Hepatocyte (in vitro differentiated cells): ENCODE data around the gene HADHA.

ENCODE experiments used
- EZH2 ChIP-seq: fragments of 200-600 bp; sonication (generic); IDR thresholded peaks from 2 replicates; pipeline ENCODE4 v1.6.1; 2016; ENCODE audit warnings: antibody characterized with exemption, mild to moderate bottlenecking, borderline replicate concordance
- EZH2phosphoT487 ChIP-seq: fragments of 200-600 bp; sonication (generic); IDR thresholded peaks from one replicate; pipeline ENCODE4 v1.6.1; 2018; ENCODE audit warnings: antibody characterized with exemption, mild to moderate bottlenecking, low read depth, moderate library complexity; ENCODE audit not compliant: unreplicated experiment, severe bottlenecking
- TF ChIP-seq, protein P1 (sequence below): fragments of 200-600 bp; sonication (generic); IDR thresholded peaks from 2 replicates; pipeline ENCODE4 v1.5.1; 2016; ENCODE audit warnings: antibody characterized with exemption, mild to moderate bottlenecking; ENCODE audit not compliant: poor library complexity

DNA sequence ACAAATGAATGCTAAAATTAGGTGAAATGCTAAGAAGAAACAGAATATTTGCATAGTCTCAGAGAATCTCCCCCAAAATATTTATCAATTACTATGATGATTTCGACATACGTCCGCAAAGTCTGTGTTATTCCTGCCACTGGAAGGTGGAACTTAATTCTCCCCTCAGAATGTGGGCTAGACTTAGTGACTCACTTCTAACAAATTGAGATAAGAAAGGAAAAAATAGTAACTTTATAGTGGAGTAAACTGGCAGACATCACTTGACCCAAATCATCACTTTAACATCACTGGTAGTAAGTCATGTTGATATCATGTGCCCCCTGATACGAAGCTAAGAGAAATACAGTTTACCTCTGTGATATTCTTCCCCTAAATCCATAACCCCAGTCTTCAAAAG, 23.8 kb upstream of the HADHA start:
- TF ChIP-seq, protein P1, sequence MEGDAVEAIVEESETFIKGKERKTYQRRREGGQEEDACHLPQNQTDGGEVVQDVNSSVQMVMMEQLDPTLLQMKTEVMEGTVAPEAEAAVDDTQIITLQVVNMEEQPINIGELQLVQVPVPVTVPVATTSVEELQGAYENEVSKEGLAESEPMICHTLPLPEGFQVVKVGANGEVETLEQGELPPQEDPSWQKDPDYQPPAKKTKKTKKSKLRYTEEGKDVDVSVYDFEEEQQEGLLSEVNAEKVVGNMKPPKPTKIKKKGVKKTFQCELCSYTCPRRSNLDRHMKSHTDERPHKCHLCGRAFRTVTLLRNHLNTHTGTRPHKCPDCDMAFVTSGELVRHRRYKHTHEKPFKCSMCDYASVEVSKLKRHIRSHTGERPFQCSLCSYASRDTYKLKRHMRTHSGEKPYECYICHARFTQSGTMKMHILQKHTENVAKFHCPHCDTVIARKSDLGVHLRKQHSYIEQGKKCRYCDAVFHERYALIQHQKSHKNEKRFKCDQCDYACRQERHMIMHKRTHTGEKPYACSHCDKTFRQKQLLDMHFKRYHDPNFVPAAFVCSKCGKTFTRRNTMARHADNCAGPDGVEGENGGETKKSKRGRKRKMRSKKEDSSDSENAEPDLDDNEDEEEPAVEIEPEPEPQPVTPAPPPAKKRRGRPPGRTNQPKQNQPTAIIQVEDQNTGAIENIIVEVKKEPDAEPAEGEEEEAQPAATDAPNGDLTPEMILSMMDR = no peak
- TF ChIP-seq EZH2 (no peak), EZH2phosphoT487 (no peak)
